Pancreas (tissue), 10 donors: ENCODE data around the gene DIP2B. TPM values are rescaled to one million over a fixed set of nuclear protein-coding genes. Genes with fewer than 3 reads are reported as not detected.

ENCODE experiments used
- ATAC-seq, 4 donors: fragments of 200-7000 bp; cut with Tn5 transposase; one replicate each; pipeline versions ENCODE4 v1.8.0 to v1.9.1; 2020; ENCODE audit warnings: mild to moderate bottlenecking in 4 of 4, moderate library complexity in 4 of 4
- DNase-seq, 6 donors: peaks; one replicate each; pipeline ENCODE4 v3.0.0-alpha.2; 2020
- FAIRE-seq: peaks from 2 replicates; lab custom pipeline; 2012; peaks lifted over from hg19 to GRCh38; lab: Jason Lieb, UNC
- H3K27ac ChIP-seq, 4 donors: fragments of 200-600 bp; sonication (generic); 1 replicate in 3 of 4; 2 replicates in 1 of 4; pipeline versions ENCODE4 v1.5.0 to v1.8.0; 2020
- H3K27me3 ChIP-seq, 4 donors: fragments of 200-600 bp; one replicate each; pipeline ENCODE4 v1.8.0; 2021
- H3K36me3 ChIP-seq, 3 donors: fragments of 200-600 bp; sonication (generic) in 1 of 3; one replicate each; pipeline versions ENCODE4 v1.5.0 to v1.8.0; 2020 to 2021
- H3K4me1 ChIP-seq, 3 donors: fragments of 200-600 bp; one replicate each; pipeline ENCODE4 v1.8.0; 2021
- H3K4me3 ChIP-seq, 4 donors: fragments of 200-600 bp; sonication (generic) in 2 of 4; one replicate each; pipeline versions ENCODE4 v1.5.0 to v1.8.0; 2020 to 2021
- H3K9me3 ChIP-seq, 4 donors: fragments of 200-600 bp; one replicate each; pipeline ENCODE4 v1.8.0; 2021
- WGBS, 2 donors: extraction: QIAGEN DNeasy Blood & Tissue Kit; methylation state at CpG; one replicate each; pipeline ENCODE4 v1.1.7; 2013; 5-methylcytosine and 5-hydroxymethylcytosine counted together
- intact Hi-C, 3 donors: fragments of 100-400 bp; cut with DNase I; formaldehyde crosslinking; loops; one replicate each; pipeline versions ENCODE4 v1.11.1 to v1.14.2; 2022
- polyA plus RNA-seq, 2 donors: library from polyadenylated mRNA; stranded (reverse); fragments of 200-250 nt; gene quantifications; one replicate each; pipeline ENCODE4 v1.2.3, GENCODE V29; 2013
- total RNA-seq, 6 donors: library from RNA; stranded (reverse); fragmentation: NEBNext Ultra II Directional in 4 of 6; extraction: Animal tissue kit (Norgen Biotek cat#: 25700) in 4 of 6; gene quantifications; one replicate each; pipeline versions ENCODE4 v1.2.1 to v1.2.4, GENCODE V29; 2021 to 2023
- TF ChIP-seq, protein P1 (sequence below), 4 donors: fragments of 200-600 bp; sonication (generic) in 3 of 4; IDR thresholded peaks; one replicate each; pipeline versions ENCODE4 v1.5.0 to v1.8.0; 2021; ENCODE audit warnings: antibody characterized with exemption in 4 of 4
- donor health status: healthy with polysubstance abuse.
- donor health status: DM: no; HTN: no; CAD: no; lungs with moderate emphysema.
- donor health status: DM: no; HTN: no; CAD: no.
- donor health status: control.
- donor health status: control.
- donor health status: Bipolar disorder and iron deficiency.
- donor health status: DM: yes; HTN: yes; CAD: no.
- donor health status: DM: no; HTN: no; CAD: no.
- donor health status: DM: no; HTN: no; CAD: no.
- donor health status: DM: yes; HTN: yes; CAD: no.

Gene DIP2B
- total and polyA plus RNA-seq, 8 donors, result 3.2 to 15.9 (median 9.2) TPM

- ATAC-seq (no peak), FAIRE-seq (no peak), DNase-seq (no peak)
- TF ChIP-seq, protein P1, sequence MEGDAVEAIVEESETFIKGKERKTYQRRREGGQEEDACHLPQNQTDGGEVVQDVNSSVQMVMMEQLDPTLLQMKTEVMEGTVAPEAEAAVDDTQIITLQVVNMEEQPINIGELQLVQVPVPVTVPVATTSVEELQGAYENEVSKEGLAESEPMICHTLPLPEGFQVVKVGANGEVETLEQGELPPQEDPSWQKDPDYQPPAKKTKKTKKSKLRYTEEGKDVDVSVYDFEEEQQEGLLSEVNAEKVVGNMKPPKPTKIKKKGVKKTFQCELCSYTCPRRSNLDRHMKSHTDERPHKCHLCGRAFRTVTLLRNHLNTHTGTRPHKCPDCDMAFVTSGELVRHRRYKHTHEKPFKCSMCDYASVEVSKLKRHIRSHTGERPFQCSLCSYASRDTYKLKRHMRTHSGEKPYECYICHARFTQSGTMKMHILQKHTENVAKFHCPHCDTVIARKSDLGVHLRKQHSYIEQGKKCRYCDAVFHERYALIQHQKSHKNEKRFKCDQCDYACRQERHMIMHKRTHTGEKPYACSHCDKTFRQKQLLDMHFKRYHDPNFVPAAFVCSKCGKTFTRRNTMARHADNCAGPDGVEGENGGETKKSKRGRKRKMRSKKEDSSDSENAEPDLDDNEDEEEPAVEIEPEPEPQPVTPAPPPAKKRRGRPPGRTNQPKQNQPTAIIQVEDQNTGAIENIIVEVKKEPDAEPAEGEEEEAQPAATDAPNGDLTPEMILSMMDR (IDR thresholded peaks at IDR 0.05), result no peak
- WGBS, 2 donors, result 97 to 98% methylated on average over 2 of the region's 2 CpGs
- no peaks in the 10 kb centered on the region for H3K27me3 ChIP-seq
- peaks cover 0 to 14% (median 11%) of the 10 kb centered on the region in 3 donors for H3K4me1 ChIP-seq
- H3K36me3 ChIP-seq, result no peaks in the 10 kb centered on the region
- H3K9me3 ChIP-seq, result no peaks in the 10 kb centered on the region
- H3K4me3 ChIP-seq, result no peak overlapping the region
- H3K27ac ChIP-seq, result no peak overlapping the region
- intact Hi-C loops, result no loop called here
Observed at GRCh38 chr12:50557421-50557820, 52.6 kb downstream of the DIP2B start.

GRCh38 chr12:50558970-50559369 lies 54.2 kb downstream of the DIP2B start:
- TF ChIP-seq, protein P1 (IDR thresholded peaks at IDR 0.05), result no peak
- H3K9me3 ChIP-seq, result no peaks in the 10 kb centered on the region
- 7 to 9% methylated on average over 1 of the region's 1 CpG for WGBS, 2 donors
- no peak for ATAC-seq
- no peak for DNase-seq
- H3K27ac ChIP-seq, result no peak overlapping the region
- no peaks in the 10 kb centered on the region for H3K36me3 ChIP-seq
- no peak for FAIRE-seq
- intact Hi-C loops, result no loop called here
- H3K4me1 ChIP-seq, result peaks cover 0 to 26% (median 17%) of the 10 kb centered on the region in 3 donors
- no peak overlapping the region for H3K4me3 ChIP-seq
- no peaks in the 10 kb centered on the region for H3K27me3 ChIP-seq

DNA sequence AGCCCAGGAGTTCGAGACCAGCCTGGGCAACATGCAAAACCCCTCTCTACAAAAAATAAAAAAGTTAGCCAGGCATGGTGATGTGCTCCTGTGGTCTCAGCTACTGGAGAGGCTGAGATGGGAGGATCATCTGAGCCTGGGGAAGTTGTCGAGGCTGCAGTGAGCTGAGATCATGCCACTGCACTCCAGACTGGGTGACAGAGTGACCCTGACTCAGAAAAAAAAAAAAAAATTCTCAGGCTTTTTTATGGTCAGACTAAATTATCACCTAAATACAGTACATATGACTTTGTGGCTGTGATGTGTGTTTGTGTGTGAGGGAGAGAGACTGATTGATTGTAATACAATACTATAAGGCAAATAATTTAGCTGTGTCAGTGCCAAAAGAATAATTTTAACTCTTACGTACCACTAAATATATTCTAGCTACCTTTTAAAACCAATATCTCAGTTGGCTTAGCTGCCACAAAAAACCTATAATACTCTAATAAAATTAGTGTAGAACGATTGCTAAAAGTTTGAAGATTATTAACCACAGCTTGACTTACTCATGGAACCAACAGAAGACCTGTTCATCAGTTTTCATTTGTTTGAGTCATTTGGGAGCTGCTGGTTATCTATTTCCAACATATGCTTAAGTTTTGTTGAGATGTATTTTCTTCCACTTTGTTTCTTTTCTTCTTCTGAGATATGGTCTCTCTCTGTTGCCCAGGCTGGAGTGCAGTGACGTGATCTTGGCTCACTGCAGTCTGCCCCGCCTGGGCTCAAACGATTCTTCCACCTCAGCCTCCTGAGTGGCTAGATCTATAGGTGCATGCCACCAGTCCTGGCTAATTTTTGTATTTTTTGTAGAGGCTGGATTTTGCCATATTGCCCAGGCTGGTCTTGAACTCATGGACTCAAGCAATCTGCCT lies 58.0 kb downstream of the DIP2B start:
- intact Hi-C loops, result no loop called here
- H3K36me3 ChIP-seq, result no peaks in the 10 kb centered on the region
- DNase-seq, result no peak
- no peaks in the 10 kb centered on the region for H3K9me3 ChIP-seq
- ATAC-seq, result peak; percentile 34 to 45 (median 40)
- no peak for FAIRE-seq
- no peaks in the 10 kb centered on the region for H3K27me3 ChIP-seq
- TF ChIP-seq, protein P1 (IDR thresholded peaks at IDR 0.05), result no peak
- H3K27ac ChIP-seq, result no peak overlapping the region
- peaks cover 2 to 43% (median 24%) of the 10 kb centered on the region in 3 donors for H3K4me1 ChIP-seq
- H3K4me3 ChIP-seq, result no peak overlapping the region
- 52 to 56% methylated on average over 7 of the region's 7 CpGs for WGBS, 2 donors

DNA sequence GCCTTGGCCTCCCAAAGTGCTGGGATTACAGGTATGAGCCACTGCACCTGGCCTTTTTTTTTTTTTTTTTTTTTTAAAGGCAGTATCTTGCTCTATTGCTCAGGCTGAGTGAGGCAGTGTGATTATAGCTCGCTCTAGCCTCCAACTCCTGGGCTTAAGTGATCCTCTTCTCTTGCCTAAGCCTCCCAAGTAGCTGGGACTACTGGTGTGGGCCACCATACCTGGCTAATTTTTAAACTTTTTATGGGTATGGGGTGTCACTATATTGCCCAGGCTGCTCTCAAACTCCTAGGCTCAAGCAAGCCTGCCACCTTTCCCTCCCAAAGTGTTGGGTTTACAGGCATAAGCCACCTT lies 58.6 kb downstream of the DIP2B start:
- no peak for FAIRE-seq
- intact Hi-C loops, result no loop called here
- H3K4me3 ChIP-seq, result no peak overlapping the region
- DNase-seq, result no peak
- 97 to 100% methylated on average over 1 of the region's 1 CpG for WGBS, 2 donors
- TF ChIP-seq, protein P1 (IDR thresholded peaks at IDR 0.05), result no peak
- peaks cover 8 to 49% (median 26%) of the 10 kb centered on the region in 3 donors for H3K4me1 ChIP-seq
- no peaks in the 10 kb centered on the region for H3K9me3 ChIP-seq
- H3K36me3 ChIP-seq, result no peaks in the 10 kb centered on the region
- no peaks in the 10 kb centered on the region for H3K27me3 ChIP-seq
- H3K27ac ChIP-seq, result no peak overlapping the region
- no peak for ATAC-seq
